Keratinocyte (primary cell): ENCODE measurements around the gene PRR18. TPM values are rescaled to one million over a fixed set of nuclear protein-coding genes. Genes with fewer than 3 reads are reported as not detected.

Experiments used
- DNase-seq: peaks from one replicate; pipeline ENCODE4 v3.0.0-alpha.2; 2011; ENCODE audit warnings: low read depth, missing footprints, low spot score
- FAIRE-seq: peaks from 2 replicates; lab custom pipeline; 2011; peaks lifted over from hg19 to GRCh38; lab: Jason Lieb, UNC
- H2AFZ ChIP-seq: 2 replicates; pipeline ENCODE4 v1.6.0; 2012; ENCODE audit warnings: low read length, control low read depth, inconsistent platforms; ENCODE audit not compliant: control insufficient read depth
- H3K27ac ChIP-seq: 2 replicates; pipeline ENCODE4 v1.5.1; 2011; ENCODE audit warnings: low read length; ENCODE audit not compliant: control insufficient read depth, insufficient read depth
- H3K27me3 ChIP-seq: 3 replicates; pipeline ENCODE4 v1.6.0; 2011; ENCODE audit warnings: low read length; ENCODE audit not compliant: control insufficient read depth, insufficient read depth; ENCODE audit errors: extremely low read depth
- H3K36me3 ChIP-seq, 2 experiments: 2 replicates in 1 of 2; 3 replicates in 1 of 2; pipeline ENCODE4 v1.5.1; 2011; ENCODE audit warnings: low read length in 2 of 2, mild to moderate bottlenecking in 1 of 2; ENCODE audit not compliant: control insufficient read depth in 2 of 2, insufficient read depth in 2 of 2; ENCODE audit errors: extremely low read depth in 1 of 2
- H3K4me1 ChIP-seq: 3 replicates; pipeline ENCODE4 v1.5.1; 2011; ENCODE audit warnings: low read length; ENCODE audit not compliant: control insufficient read depth, insufficient read depth; ENCODE audit errors: extremely low read depth
- H3K4me2 ChIP-seq: 3 replicates; pipeline ENCODE4 v1.6.0; 2011; ENCODE audit warnings: low read depth, low read length; ENCODE audit not compliant: control insufficient read depth, insufficient read depth; ENCODE audit errors: extremely low read depth
- H3K4me3 ChIP-seq, 3 experiments: fragments of 200-600 bp in 1 of 3; sonication (generic) in 1 of 3; 2 replicates in 2 of 3; 3 replicates in 1 of 3; pipeline ENCODE4 v1.5.1; 2011 to 2016; ENCODE audit warnings: low read length in 3 of 3, mild to moderate bottlenecking in 3 of 3, control low read depth in 2 of 3, inconsistent platforms in 1 of 3, low read depth in 1 of 3, mixed read lengths in 1 of 3, mixed run types in 1 of 3, moderate library complexity in 1 of 3; ENCODE audit not compliant: control insufficient read depth in 2 of 3, insufficient read depth in 2 of 3; ENCODE audit errors: extremely low read depth in 1 of 3
- H3K79me2 ChIP-seq: 2 replicates; pipeline ENCODE4 v1.6.0; 2012; ENCODE audit warnings: low read length; ENCODE audit not compliant: control insufficient read depth, insufficient read depth
- H3K9ac ChIP-seq: 3 replicates; pipeline ENCODE4 v1.6.0; 2011; ENCODE audit warnings: low read length; ENCODE audit not compliant: control insufficient read depth, insufficient read depth; ENCODE audit errors: extremely low read depth
- H3K9me1 ChIP-seq: 3 replicates; pipeline ENCODE4 v1.6.0; 2011; ENCODE audit warnings: low read length; ENCODE audit not compliant: control insufficient read depth, insufficient read depth; ENCODE audit errors: extremely low read depth
- H3K9me3 ChIP-seq: 2 replicates; pipeline ENCODE4 v1.5.1; 2012; ENCODE audit warnings: low read depth, low read length; ENCODE audit not compliant: control insufficient read depth
- H4K20me1 ChIP-seq: 3 replicates; pipeline ENCODE4 v1.6.0; 2011; ENCODE audit warnings: low read length; ENCODE audit not compliant: control insufficient read depth, insufficient read depth; ENCODE audit errors: extremely low read depth
- EZH2 ChIP-seq: IDR thresholded peaks from one replicate; pipeline ENCODE4 v1.6.1; 2012; ENCODE audit warnings: inconsistent platforms, mild to moderate bottlenecking, low read length, moderate library complexity
- dilution Hi-C: fragments of 300-500 bp; cut with MboI; formaldehyde crosslinking; loops from one replicate; pipeline ENCODE4 v1.7.0; 2020; ENCODE audit warnings: low sequenced_read_pairs; ENCODE audit not compliant: extremely low pct_ligation_motif_present
- polyA plus RNA-seq, 5 experiments: library from polyadenylated mRNA; depleted of rRNA in 3 of 5; stranded (reverse) in 3 of 5; stranded (forward) in 1 of 5; unstranded in 1 of 5; fragments of >200 nt; gene quantifications; 1 replicate in 1 of 5; 2 replicates in 3 of 5; 3 replicates in 1 of 5; pipeline versions ENCODE4 v1.2.1 to v1.2.3, GENCODE V29; 2011 to 2012; ENCODE audit warnings: missing spikeins in 2 of 5, low read depth in 1 of 5, low replicate concordance in 1 of 5
- TF ChIP-seq, protein P1 (sequence below), 3 experiments: IDR thresholded peaks in 1 of 3; conservative IDR thresholded peaks in 1 of 3; optimal IDR thresholded peaks in 1 of 3; 2 replicates in 2 of 3; 3 replicates in 1 of 3; pipeline versions ENCODE3 to v1.5.1; 2011; ENCODE audit warnings: low read length in 3 of 3, mild to moderate bottlenecking in 3 of 3, moderate library complexity in 2 of 3, control low read depth in 1 of 3, inconsistent platforms in 1 of 3; ENCODE audit not compliant: insufficient read depth in 2 of 3; ENCODE audit errors: extremely low read depth in 1 of 3

The PRR18 gene
- polyA plus RNA-seq, 1 donor (not counting 4 experiments of a cell fraction or from before 2014, with no cell fraction given), result not detected

DNA sequence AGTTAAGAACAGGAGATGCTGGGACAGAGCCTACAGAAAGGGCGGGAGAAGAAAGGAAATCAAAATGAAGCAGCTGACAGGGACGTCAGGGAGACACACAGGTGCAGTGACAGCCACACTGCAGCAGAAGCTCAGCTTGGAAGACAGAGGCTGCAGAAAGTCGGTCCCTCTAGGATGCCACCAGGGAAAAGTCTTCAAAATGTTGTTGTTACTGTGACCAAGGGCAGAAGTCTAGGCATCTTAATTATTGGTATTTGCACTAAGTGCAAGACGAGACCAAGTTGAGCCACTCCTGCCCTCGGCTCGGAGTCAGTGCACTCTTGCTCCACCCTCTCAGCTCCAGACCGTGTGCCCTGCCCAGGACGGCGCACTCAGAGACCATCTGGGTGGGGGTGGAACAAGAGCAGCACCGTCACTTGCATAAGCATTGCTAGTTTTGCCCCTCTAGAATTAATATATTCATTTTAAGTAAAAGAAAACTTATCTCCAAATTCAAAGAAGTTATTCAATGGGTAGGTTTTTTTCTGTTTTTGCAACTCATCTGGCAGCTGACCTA, 2.6 kb downstream of the PRR18 start:
- Histone ChIP-seq H3K9ac (no peak overlapping the region), H3K4me1 (no peaks in the 10 kb centered on the region), H4K20me1 (no peaks in the 10 kb centered on the region), H2AFZ (no peak overlapping the region), H3K9me1 (no peaks in the 10 kb centered on the region), H3K4me3 (no peak overlapping the region), H3K79me2 (no peaks in the 10 kb centered on the region), H3K27ac (no peak overlapping the region), H3K36me3 (no peaks in the 10 kb centered on the region), H3K4me2 (no peak overlapping the region), H3K27me3 (peaks cover 42% of the 10 kb centered on the region), H3K9me3 (no peaks in the 10 kb centered on the region)
- FAIRE-seq, result no peak
- no peak for DNase-seq
- dilution Hi-C loops, result no loop called here
- TF ChIP-seq, protein P1, sequence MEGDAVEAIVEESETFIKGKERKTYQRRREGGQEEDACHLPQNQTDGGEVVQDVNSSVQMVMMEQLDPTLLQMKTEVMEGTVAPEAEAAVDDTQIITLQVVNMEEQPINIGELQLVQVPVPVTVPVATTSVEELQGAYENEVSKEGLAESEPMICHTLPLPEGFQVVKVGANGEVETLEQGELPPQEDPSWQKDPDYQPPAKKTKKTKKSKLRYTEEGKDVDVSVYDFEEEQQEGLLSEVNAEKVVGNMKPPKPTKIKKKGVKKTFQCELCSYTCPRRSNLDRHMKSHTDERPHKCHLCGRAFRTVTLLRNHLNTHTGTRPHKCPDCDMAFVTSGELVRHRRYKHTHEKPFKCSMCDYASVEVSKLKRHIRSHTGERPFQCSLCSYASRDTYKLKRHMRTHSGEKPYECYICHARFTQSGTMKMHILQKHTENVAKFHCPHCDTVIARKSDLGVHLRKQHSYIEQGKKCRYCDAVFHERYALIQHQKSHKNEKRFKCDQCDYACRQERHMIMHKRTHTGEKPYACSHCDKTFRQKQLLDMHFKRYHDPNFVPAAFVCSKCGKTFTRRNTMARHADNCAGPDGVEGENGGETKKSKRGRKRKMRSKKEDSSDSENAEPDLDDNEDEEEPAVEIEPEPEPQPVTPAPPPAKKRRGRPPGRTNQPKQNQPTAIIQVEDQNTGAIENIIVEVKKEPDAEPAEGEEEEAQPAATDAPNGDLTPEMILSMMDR (optimal IDR thresholded peaks at IDR 0.05 in 1 of 3, IDR thresholded peaks at IDR 0.05 in 1 of 3, conservative IDR thresholded peaks at IDR 0.05 in 1 of 3; ENCODE audit: extremely low read depth in 1 of 3, insufficient read depth in 2 of 3, low read length in 3 of 3), result no peak
- TF ChIP-seq EZH2, result no peak

DNA sequence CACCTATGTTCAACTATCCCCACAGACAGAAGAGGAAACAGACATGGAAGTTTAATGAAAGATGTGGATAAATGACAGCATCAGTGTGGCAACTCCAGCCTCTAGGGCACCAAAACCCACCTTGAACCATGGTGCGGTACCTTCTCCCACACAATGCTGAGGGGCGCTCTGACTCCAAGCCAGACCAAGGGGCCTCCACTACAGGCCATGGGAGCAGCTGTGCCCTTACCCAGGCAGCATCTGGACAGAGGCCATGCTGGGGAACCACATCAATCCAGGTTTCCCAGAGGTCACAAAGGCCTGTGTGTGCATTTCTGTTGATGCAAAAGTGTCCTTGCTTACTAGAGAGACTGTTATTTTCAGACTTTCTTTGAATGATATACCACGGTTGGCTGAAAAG, 4.1 kb downstream of the PRR18 start:
- Histone ChIP-seq H3K4me1 (no peaks in the 10 kb centered on the region), H3K79me2 (no peaks in the 10 kb centered on the region), H3K27me3 (peaks cover 34% of the 10 kb centered on the region), H3K27ac (no peak overlapping the region), H3K9me3 (no peaks in the 10 kb centered on the region), H4K20me1 (no peaks in the 10 kb centered on the region), H3K4me3 (no peak overlapping the region), H3K4me2 (no peak overlapping the region), H3K9me1 (no peaks in the 10 kb centered on the region), H3K9ac (no peak overlapping the region), H3K36me3 (no peaks in the 10 kb centered on the region), H2AFZ (no peak overlapping the region)
- TF ChIP-seq, protein P1 (optimal IDR thresholded peaks at IDR 0.05 in 1 of 3, IDR thresholded peaks at IDR 0.05 in 1 of 3, conservative IDR thresholded peaks at IDR 0.05 in 1 of 3; ENCODE audit: extremely low read depth in 1 of 3, insufficient read depth in 2 of 3, low read length in 3 of 3), result no peak
- no peak for TF ChIP-seq EZH2
- DNase-seq (no peak), FAIRE-seq (no peak)
- dilution Hi-C loops, result no loop called here
